ENCODE measurements around the gene IPO5. TPM values are rescaled to one million over a fixed set of nuclear protein-coding genes. Genes with fewer than 3 reads are reported as not detected.

Gene IPO5
- total RNA-seq, 1 experiment from 2014 or later: 247 TPM

- H3K4me3 ChIP-seq (ENCODE audit: low read depth, low read length): no peak overlapping the region
- Mint-ChIP-seq H3K36me3 (ENCODE audit: insufficient read depth, unreplicated experiment) (no peaks in the 10 kb centered on the region), H3K27ac (ENCODE audit: unreplicated experiment) (no peak overlapping the region), H3K9me3 (ENCODE audit: unreplicated experiment) (no peaks in the 10 kb centered on the region), H3K4me3 (ENCODE audit: unreplicated experiment) (no peak overlapping the region), H3K27me3 (ENCODE audit: insufficient read depth, unreplicated experiment) (no peaks in the 10 kb centered on the region), H3K4me1 (ENCODE audit: low read depth, unreplicated experiment) (no peaks in the 10 kb centered on the region)
- no peaks in the 10 kb centered on the region; the same call in 1 of the 2 replicates for H3K4me1 ChIP-seq
- TF ChIP-seq CTCF (IDR thresholded peaks at IDR 0.05; ENCODE audit: insufficient read depth in 1 of 2, low read depth in 1 of 2, low read length in 1 of 2, severe bottlenecking in 1 of 2, unreplicated experiment in 1 of 2): no peak
- BruUV-seq (replicated peaks): no TSS peak
- no peaks in the 10 kb centered on the region for H3K36me3 ChIP-seq (ENCODE audit: control insufficient read depth, insufficient read depth, low read length)
- no peaks in the 10 kb centered on the region for H3K9me3 ChIP-seq
- intact Hi-C loops (cut with micrococcal nuclease; ENCODE audit: unreplicated experiment): no loop called here
- ChIA-PET CTCF (no interaction called here), POLR2A (no interaction called here)
- H3K27me3 ChIP-seq (replicated peaks; ENCODE audit: control insufficient read depth, insufficient read depth, low read length): no peaks in the 10 kb centered on the region
- no peak for DNase-seq
These were observed 85.8 kb downstream of the IPO5 start for GRCh38 chr13:98039261-98039660.

- H3K4me1 Mint-ChIP-seq (ENCODE audit: low read depth, unreplicated experiment): no peaks in the 10 kb centered on the region
- H3K27me3 Mint-ChIP-seq (ENCODE audit: insufficient read depth, unreplicated experiment): no peaks in the 10 kb centered on the region
- H3K4me3 ChIP-seq (ENCODE audit: low read depth, low read length): no peak overlapping the region
- H3K27ac Mint-ChIP-seq (ENCODE audit: unreplicated experiment): peak overlapping the region; percentile 21
- no peak overlapping the region for H3K4me3 Mint-ChIP-seq (ENCODE audit: unreplicated experiment)
- no peak for TF ChIP-seq CTCF (IDR thresholded peaks at IDR 0.05; ENCODE audit: insufficient read depth in 1 of 2, low read depth in 1 of 2, low read length in 1 of 2, severe bottlenecking in 1 of 2, unreplicated experiment in 1 of 2)
- no peaks in the 10 kb centered on the region for H3K9me3 ChIP-seq
- BruUV-seq (replicated peaks): no TSS peak
- H3K9me3 Mint-ChIP-seq (ENCODE audit: unreplicated experiment): no peaks in the 10 kb centered on the region
- CTCF ChIA-PET: no interaction called here
- no peaks in the 10 kb centered on the region for H3K36me3 Mint-ChIP-seq (ENCODE audit: insufficient read depth, unreplicated experiment)
- no peaks in the 10 kb centered on the region for H3K4me1 ChIP-seq
- POLR2A ChIA-PET: no interaction called here
- DNase-seq: no peak
- no peaks in the 10 kb centered on the region for H3K36me3 ChIP-seq (ENCODE audit: control insufficient read depth, insufficient read depth, low read length)
- intact Hi-C loops (cut with micrococcal nuclease; ENCODE audit: unreplicated experiment): no loop called here
- no peaks in the 10 kb centered on the region for H3K27me3 ChIP-seq (replicated peaks; ENCODE audit: control insufficient read depth, insufficient read depth, low read length)
These were observed 86.5 kb downstream of the IPO5 start for GRCh38 chr13:98039964-98040363.

GRCh38 chr13:98041081-98041820 lies 87.8 kb downstream of the IPO5 start:
- ChIA-PET POLR2A (no interaction called here), CTCF (no interaction called here)
- H3K4me1 Mint-ChIP-seq (ENCODE audit: low read depth, unreplicated experiment): no peaks in the 10 kb centered on the region
- no peaks in the 10 kb centered on the region for H3K9me3 ChIP-seq
- H3K9me3 Mint-ChIP-seq (ENCODE audit: unreplicated experiment): no peaks in the 10 kb centered on the region
- no peak for DNase-seq
- H3K27ac Mint-ChIP-seq (ENCODE audit: unreplicated experiment): no peak overlapping the region
- H3K27me3 Mint-ChIP-seq (ENCODE audit: insufficient read depth, unreplicated experiment): no peaks in the 10 kb centered on the region
- TF ChIP-seq CTCF (IDR thresholded peaks at IDR 0.05; ENCODE audit: insufficient read depth in 1 of 2, low read depth in 1 of 2, low read length in 1 of 2, severe bottlenecking in 1 of 2, unreplicated experiment in 1 of 2): no peak
- no TSS peak for BruUV-seq (replicated peaks)
- no peaks in the 10 kb centered on the region for H3K36me3 ChIP-seq (ENCODE audit: control insufficient read depth, insufficient read depth, low read length)
- H3K27me3 ChIP-seq (replicated peaks; ENCODE audit: control insufficient read depth, insufficient read depth, low read length): no peaks in the 10 kb centered on the region
- intact Hi-C loops (cut with micrococcal nuclease; ENCODE audit: unreplicated experiment): no loop called here
- no peak overlapping the region for H3K4me3 ChIP-seq (ENCODE audit: low read depth, low read length)
- H3K4me3 Mint-ChIP-seq (ENCODE audit: unreplicated experiment): no peak overlapping the region
- H3K36me3 Mint-ChIP-seq (ENCODE audit: insufficient read depth, unreplicated experiment): no peaks in the 10 kb centered on the region
- H3K4me1 ChIP-seq: no peaks in the 10 kb centered on the region

All from Caco-2 (cell line).